ENCODE measurements around the gene GAPDH. TPM values are rescaled to one million over a fixed set of nuclear protein-coding genes. Genes with fewer than 3 reads are reported as not detected.

GAPDH gene
- total RNA-seq, 1 experiment from 2014 or later: 4,276 TPM

DNA sequence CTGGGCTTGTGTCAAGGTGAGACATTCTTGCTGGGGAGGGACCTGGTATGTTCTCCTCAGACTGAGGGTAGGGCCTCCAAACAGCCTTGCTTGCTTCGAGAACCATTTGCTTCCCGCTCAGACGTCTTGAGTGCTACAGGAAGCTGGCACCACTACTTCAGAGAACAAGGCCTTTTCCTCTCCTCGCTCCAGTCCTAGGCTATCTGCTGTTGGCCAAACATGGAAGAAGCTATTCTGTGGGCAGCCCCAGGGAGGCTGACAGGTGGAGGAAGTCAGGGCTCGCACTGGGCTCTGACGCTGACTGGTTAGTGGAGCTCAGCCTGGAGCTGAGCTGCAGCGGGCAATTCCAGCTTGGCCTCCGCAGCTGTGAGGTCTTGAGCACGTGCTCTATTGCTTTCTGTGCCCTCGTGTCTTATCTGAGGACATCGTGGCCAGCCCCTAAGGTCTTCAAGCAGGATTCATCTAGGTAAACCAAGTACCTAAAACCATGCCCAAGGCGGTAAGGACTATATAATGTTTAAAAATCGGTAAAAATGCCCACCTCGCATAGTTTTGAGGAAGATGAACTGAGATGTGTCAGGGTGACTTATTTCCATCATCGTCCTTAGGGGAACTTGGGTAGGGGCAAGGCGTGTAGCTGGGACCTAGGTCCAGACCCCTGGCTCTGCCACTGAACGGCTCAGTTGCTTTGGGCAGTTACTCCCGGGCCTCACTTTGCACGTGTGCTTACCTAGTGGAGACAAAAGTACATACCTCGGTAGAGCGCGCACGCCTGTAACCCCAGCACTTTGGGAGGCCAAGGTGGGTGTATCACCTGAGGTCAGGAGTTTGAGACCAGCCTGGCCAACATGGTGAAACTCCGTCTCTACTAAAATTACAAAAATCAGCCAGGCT, 4.3 kb downstream of the GAPDH start (continued):
- TF ChIP-seq, protein P1, sequence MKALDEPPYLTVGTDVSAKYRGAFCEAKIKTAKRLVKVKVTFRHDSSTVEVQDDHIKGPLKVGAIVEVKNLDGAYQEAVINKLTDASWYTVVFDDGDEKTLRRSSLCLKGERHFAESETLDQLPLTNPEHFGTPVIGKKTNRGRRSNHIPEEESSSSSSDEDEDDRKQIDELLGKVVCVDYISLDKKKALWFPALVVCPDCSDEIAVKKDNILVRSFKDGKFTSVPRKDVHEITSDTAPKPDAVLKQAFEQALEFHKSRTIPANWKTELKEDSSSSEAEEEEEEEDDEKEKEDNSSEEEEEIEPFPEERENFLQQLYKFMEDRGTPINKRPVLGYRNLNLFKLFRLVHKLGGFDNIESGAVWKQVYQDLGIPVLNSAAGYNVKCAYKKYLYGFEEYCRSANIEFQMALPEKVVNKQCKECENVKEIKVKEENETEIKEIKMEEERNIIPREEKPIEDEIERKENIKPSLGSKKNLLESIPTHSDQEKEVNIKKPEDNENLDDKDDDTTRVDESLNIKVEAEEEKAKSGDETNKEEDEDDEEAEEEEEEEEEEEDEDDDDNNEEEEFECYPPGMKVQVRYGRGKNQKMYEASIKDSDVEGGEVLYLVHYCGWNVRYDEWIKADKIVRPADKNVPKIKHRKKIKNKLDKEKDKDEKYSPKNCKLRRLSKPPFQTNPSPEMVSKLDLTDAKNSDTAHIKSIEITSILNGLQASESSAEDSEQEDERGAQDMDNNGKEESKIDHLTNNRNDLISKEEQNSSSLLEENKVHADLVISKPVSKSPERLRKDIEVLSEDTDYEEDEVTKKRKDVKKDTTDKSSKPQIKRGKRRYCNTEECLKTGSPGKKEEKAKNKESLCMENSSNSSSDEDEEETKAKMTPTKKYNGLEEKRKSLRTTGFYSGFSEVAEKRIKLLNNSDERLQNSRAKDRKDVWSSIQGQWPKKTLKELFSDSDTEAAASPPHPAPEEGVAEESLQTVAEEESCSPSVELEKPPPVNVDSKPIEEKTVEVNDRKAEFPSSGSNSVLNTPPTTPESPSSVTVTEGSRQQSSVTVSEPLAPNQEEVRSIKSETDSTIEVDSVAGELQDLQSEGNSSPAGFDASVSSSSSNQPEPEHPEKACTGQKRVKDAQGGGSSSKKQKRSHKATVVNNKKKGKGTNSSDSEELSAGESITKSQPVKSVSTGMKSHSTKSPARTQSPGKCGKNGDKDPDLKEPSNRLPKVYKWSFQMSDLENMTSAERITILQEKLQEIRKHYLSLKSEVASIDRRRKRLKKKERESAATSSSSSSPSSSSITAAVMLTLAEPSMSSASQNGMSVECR (CRISPR knock-in tag; IDR thresholded peaks at IDR 0.05; ENCODE audit: borderline replicate concordance): no peak
- 0 out of 2 replicates have a peak, but pooled peaks have one; percentile 25 for TF ChIP-seq ZNF232 (CRISPR knock-in tag; IDR thresholded peaks at IDR 0.05)
- no peak for TF ChIP-seq ETV6 (CRISPR knock-in tag; IDR thresholded peaks at IDR 0.05)
- TF ChIP-seq, protein P2, sequence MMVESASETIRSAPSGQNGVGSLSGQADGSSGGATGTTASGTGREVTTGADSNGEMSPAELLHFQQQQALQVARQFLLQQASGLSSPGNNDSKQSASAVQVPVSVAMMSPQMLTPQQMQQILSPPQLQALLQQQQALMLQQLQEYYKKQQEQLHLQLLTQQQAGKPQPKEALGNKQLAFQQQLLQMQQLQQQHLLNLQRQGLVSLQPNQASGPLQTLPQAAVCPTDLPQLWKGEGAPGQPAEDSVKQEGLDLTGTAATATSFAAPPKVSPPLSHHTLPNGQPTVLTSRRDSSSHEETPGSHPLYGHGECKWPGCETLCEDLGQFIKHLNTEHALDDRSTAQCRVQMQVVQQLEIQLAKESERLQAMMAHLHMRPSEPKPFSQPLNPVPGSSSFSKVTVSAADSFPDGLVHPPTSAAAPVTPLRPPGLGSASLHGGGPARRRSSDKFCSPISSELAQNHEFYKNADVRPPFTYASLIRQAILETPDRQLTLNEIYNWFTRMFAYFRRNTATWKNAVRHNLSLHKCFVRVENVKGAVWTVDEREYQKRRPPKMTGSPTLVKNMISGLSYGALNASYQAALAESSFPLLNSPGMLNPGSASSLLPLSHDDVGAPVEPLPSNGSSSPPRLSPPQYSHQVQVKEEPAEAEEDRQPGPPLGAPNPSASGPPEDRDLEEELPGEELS (CRISPR knock-in tag; IDR thresholded peaks at IDR 0.05): no peak
- no peak for TF ChIP-seq NFE2L1 (CRISPR knock-in tag; IDR thresholded peaks at IDR 0.05)
- TF ChIP-seq TEAD1 (CRISPR knock-in tag; IDR thresholded peaks at IDR 0.05): peak; percentile 34; the same call in 1 of the 2 replicates
- no peak for TF ChIP-seq GRHL2 (CRISPR knock-in tag; IDR thresholded peaks at IDR 0.05; ENCODE audit: insufficient replicate concordance, severe bottlenecking)
- TF ChIP-seq, protein P3, sequence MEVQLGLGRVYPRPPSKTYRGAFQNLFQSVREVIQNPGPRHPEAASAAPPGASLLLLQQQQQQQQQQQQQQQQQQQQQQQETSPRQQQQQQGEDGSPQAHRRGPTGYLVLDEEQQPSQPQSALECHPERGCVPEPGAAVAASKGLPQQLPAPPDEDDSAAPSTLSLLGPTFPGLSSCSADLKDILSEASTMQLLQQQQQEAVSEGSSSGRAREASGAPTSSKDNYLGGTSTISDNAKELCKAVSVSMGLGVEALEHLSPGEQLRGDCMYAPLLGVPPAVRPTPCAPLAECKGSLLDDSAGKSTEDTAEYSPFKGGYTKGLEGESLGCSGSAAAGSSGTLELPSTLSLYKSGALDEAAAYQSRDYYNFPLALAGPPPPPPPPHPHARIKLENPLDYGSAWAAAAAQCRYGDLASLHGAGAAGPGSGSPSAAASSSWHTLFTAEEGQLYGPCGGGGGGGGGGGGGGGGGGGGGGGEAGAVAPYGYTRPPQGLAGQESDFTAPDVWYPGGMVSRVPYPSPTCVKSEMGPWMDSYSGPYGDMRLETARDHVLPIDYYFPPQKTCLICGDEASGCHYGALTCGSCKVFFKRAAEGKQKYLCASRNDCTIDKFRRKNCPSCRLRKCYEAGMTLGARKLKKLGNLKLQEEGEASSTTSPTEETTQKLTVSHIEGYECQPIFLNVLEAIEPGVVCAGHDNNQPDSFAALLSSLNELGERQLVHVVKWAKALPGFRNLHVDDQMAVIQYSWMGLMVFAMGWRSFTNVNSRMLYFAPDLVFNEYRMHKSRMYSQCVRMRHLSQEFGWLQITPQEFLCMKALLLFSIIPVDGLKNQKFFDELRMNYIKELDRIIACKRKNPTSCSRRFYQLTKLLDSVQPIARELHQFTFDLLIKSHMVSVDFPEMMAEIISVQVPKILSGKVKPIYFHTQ (CRISPR knock-in tag; IDR thresholded peaks at IDR 0.05): peak; percentile 85; the same call in 1 of the 2 replicates
- TF ChIP-seq, protein P4, sequence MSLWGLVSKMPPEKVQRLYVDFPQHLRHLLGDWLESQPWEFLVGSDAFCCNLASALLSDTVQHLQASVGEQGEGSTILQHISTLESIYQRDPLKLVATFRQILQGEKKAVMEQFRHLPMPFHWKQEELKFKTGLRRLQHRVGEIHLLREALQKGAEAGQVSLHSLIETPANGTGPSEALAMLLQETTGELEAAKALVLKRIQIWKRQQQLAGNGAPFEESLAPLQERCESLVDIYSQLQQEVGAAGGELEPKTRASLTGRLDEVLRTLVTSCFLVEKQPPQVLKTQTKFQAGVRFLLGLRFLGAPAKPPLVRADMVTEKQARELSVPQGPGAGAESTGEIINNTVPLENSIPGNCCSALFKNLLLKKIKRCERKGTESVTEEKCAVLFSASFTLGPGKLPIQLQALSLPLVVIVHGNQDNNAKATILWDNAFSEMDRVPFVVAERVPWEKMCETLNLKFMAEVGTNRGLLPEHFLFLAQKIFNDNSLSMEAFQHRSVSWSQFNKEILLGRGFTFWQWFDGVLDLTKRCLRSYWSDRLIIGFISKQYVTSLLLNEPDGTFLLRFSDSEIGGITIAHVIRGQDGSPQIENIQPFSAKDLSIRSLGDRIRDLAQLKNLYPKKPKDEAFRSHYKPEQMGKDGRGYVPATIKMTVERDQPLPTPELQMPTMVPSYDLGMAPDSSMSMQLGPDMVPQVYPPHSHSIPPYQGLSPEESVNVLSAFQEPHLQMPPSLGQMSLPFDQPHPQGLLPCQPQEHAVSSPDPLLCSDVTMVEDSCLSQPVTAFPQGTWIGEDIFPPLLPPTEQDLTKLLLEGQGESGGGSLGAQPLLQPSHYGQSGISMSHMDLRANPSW (CRISPR knock-in tag; conservative IDR thresholded peaks at IDR 0.05; ENCODE audit: low read depth): no peak
- TF ChIP-seq NFATC4 (CRISPR knock-in tag; IDR thresholded peaks at IDR 0.05): peak; percentile 78
- TF ChIP-seq, protein P5, sequence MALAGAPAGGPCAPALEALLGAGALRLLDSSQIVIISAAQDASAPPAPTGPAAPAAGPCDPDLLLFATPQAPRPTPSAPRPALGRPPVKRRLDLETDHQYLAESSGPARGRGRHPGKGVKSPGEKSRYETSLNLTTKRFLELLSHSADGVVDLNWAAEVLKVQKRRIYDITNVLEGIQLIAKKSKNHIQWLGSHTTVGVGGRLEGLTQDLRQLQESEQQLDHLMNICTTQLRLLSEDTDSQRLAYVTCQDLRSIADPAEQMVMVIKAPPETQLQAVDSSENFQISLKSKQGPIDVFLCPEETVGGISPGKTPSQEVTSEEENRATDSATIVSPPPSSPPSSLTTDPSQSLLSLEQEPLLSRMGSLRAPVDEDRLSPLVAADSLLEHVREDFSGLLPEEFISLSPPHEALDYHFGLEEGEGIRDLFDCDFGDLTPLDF (CRISPR knock-in tag; IDR thresholded peaks at IDR 0.05): no peak
- TF ChIP-seq ELF4 (CRISPR knock-in tag; IDR thresholded peaks at IDR 0.05; ENCODE audit: low read depth): no peak
- TF ChIP-seq, protein P6, sequence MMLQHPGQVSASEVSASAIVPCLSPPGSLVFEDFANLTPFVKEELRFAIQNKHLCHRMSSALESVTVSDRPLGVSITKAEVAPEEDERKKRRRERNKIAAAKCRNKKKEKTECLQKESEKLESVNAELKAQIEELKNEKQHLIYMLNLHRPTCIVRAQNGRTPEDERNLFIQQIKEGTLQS (CRISPR knock-in tag; conservative IDR thresholded peaks at IDR 0.05): no peak
- no peak for TF ChIP-seq GABPB1 (CRISPR knock-in tag; IDR thresholded peaks at IDR 0.05)
- TF ChIP-seq ESRRA (CRISPR knock-in tag; IDR thresholded peaks at IDR 0.05; ENCODE audit: borderline replicate concordance): 0 out of 2 replicates have a peak, but pooled peaks have one; percentile 56
- TF ChIP-seq, protein P7, sequence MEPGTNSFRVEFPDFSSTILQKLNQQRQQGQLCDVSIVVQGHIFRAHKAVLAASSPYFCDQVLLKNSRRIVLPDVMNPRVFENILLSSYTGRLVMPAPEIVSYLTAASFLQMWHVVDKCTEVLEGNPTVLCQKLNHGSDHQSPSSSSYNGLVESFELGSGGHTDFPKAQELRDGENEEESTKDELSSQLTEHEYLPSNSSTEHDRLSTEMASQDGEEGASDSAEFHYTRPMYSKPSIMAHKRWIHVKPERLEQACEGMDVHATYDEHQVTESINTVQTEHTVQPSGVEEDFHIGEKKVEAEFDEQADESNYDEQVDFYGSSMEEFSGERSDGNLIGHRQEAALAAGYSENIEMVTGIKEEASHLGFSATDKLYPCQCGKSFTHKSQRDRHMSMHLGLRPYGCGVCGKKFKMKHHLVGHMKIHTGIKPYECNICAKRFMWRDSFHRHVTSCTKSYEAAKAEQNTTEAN (CRISPR knock-in tag; IDR thresholded peaks at IDR 0.05): no peak
- TF ChIP-seq, protein P8, sequence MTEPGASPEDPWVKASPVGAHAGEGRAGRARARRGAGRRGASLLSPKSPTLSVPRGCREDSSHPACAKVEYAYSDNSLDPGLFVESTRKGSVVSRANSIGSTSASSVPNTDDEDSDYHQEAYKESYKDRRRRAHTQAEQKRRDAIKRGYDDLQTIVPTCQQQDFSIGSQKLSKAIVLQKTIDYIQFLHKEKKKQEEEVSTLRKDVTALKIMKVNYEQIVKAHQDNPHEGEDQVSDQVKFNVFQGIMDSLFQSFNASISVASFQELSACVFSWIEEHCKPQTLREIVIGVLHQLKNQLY (CRISPR knock-in tag; IDR thresholded peaks at IDR 0.05): no peak
- TF ChIP-seq FOXJ3 (CRISPR knock-in tag; IDR thresholded peaks at IDR 0.05; ENCODE audit: borderline replicate concordance): no peak
- TF ChIP-seq ZNF671 (CRISPR knock-in tag; IDR thresholded peaks at IDR 0.05): peak; percentile 74
- TF ChIP-seq ZNF396 (CRISPR knock-in tag; IDR thresholded peaks at IDR 0.05; ENCODE audit: borderline replicate concordance): no peak
- TF ChIP-seq MYBL2 (CRISPR knock-in tag; IDR thresholded peaks at IDR 0.05): no peak
- no peak for TF ChIP-seq ZBTB21 (CRISPR knock-in tag; IDR thresholded peaks at IDR 0.05; ENCODE audit: borderline replicate concordance)
